Kidney epithelial cell (primary cell): ENCODE data around the gene TAF1B. TPM values are rescaled to one million over a fixed set of nuclear protein-coding genes. Genes with fewer than 3 reads are reported as not detected.
"Not testable (repeated sequence)": the region's sequence is repeated elsewhere in the genome, so short reads cannot be mapped to it uniquely, and the experiment has no call there.

Experiments
- DNase-seq: peaks from one replicate; pipeline ENCODE4 v3.0.0-alpha.2; 2010; ENCODE audit warnings: low read depth
- H3K27me3 ChIP-seq: 2 replicates; pipeline ENCODE4 v1.6.0; 2011; ENCODE audit warnings: low read length; ENCODE audit not compliant: control insufficient read depth, insufficient read depth
- H3K36me3 ChIP-seq: 2 replicates; pipeline ENCODE4 v1.5.1; 2011; ENCODE audit warnings: low read length; ENCODE audit not compliant: control insufficient read depth, insufficient read depth
- H3K4me3 ChIP-seq: 2 replicates; pipeline ENCODE4 v1.5.1; 2011; ENCODE audit warnings: low read depth, mild to moderate bottlenecking, control low read depth, low read length
- total RNA-seq: library from RNA; depleted of rRNA; stranded (reverse); fragments of >200 nt; gene quantifications from 2 replicates; pipeline ENCODE4 v1.2.3, GENCODE V29; 2015
- TF ChIP-seq, protein P1 (sequence below): IDR thresholded peaks from 2 replicates; pipeline ENCODE4 v1.5.1; 2011; ENCODE audit warnings: mild to moderate bottlenecking, moderate library complexity, low read length, control low read depth, inconsistent platforms; ENCODE audit not compliant: insufficient read depth, poor library complexity, severe bottlenecking

The TAF1B gene
- total RNA-seq, 1 donor from 2014 or later: 15.0 TPM

DNA sequence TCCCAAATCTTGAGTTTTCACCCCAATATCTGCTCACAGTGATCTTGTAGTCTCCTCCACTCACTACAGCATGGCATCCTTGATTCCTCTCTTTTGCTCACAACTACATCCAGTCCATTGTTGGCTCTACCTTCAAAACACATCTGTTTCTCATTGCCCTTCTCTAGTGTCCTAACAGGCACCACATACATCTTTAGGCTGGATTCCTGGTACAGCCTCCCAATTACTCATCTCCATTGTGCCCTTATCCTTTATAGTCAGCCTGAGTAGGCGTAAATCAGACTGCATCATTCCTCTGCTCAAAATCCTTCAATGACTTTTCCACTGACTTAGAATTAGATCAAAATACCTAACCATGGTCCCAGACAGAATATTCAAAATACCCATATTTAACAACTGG lies 10.7 kb upstream of the TAF1B start:
- Histone ChIP-seq H3K4me3 (no peak overlapping the region), H3K36me3 (no peaks in the 10 kb centered on the region), H3K27me3 (no peaks in the 10 kb centered on the region)
- TF ChIP-seq, protein P1, sequence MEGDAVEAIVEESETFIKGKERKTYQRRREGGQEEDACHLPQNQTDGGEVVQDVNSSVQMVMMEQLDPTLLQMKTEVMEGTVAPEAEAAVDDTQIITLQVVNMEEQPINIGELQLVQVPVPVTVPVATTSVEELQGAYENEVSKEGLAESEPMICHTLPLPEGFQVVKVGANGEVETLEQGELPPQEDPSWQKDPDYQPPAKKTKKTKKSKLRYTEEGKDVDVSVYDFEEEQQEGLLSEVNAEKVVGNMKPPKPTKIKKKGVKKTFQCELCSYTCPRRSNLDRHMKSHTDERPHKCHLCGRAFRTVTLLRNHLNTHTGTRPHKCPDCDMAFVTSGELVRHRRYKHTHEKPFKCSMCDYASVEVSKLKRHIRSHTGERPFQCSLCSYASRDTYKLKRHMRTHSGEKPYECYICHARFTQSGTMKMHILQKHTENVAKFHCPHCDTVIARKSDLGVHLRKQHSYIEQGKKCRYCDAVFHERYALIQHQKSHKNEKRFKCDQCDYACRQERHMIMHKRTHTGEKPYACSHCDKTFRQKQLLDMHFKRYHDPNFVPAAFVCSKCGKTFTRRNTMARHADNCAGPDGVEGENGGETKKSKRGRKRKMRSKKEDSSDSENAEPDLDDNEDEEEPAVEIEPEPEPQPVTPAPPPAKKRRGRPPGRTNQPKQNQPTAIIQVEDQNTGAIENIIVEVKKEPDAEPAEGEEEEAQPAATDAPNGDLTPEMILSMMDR: no peak
- no peak for DNase-seq

DNA sequence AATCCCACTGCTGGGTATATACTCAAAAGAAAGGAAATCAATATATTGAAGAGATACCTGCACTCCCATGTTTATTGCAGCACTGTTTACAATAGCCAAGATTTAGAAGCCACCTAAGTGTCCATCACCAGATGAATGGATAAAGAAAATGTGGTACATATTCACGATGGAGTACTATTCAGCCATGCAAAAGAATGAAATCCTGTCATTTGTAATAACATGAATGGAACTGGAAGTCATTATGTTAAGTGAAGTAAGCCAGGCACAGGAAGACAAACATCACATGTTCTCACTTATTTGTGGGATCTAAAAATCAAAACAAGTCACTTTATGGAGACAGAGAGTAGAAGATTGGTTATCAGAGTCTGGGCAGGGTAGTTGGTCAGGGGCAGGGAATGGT lies 8.2 kb upstream of the TAF1B start:
- not testable (repeated sequence) for H3K36me3 ChIP-seq, H3K4me3 ChIP-seq, DNase-seq, H3K27me3 ChIP-seq

DNA sequence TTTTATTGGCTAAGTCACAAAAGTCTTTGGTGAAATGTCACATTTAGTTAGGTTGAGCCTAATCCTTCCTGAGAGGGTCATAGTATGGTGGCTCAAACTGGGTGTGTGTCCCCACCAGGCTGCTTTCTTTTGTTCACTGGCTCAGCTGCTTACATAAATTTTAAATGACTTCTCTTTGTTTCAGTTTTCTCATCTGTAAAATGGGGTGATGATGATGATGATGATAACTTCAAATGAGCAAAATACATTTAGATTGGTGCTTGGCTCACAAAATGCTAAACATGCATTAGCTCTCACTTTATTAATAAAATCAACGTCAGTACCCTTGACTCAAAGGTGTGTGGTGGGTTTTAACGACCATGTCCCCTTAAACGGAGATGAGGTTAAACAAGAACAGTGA lies 7.2 kb upstream of the TAF1B start:
- Histone ChIP-seq H3K4me3 (no peak overlapping the region), H3K27me3 (no peaks in the 10 kb centered on the region), H3K36me3 (no peaks in the 10 kb centered on the region)
- DNase-seq: no peak
- TF ChIP-seq, protein P1: no peak

DNA sequence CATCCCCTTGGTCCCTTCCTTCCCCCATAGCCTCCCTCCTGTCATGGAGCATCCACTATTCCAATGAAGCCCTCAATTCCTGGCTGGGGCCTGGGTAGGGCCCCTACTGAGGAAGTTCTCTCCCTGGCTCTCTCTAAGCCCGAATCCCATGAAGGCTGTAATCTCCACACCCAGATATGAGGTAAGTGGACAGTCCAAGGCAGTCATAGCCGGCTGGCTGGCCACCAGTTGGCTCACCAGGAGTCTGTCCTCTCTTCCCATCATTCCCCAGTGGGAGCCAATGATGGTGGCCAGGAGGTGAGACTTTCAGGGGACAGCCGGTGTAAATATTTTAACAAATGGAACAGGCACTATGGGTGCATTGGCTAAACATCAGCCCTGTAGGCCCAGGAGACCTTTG lies 6.8 kb upstream of the TAF1B start:
- no peak for DNase-seq
- H3K27me3 ChIP-seq: no peaks in the 10 kb centered on the region
- TF ChIP-seq, protein P1: no peak
- no peak overlapping the region for H3K4me3 ChIP-seq
- no peaks in the 10 kb centered on the region for H3K36me3 ChIP-seq

DNA sequence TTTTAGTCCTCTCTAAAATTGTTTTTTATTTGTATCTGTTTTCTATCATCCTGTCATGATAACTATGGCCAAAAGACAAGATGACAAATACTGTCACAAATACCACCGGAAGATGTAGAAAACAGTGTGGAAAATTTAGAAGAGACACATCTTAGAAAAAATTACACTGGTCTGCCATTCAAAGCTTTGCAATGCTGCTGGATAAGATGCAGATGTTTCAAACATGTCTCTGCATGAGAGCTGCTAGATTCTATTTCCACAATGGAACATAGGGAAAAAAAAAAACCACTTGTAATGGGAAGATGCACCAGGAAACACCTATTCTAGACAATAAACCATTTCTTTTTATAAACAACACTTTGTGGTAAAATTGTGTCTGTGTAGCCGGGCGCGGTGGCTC lies 5.8 kb upstream of the TAF1B start:
- TF ChIP-seq, protein P1: no peak
- H3K4me3 ChIP-seq: no peak overlapping the region
- no peaks in the 10 kb centered on the region for H3K36me3 ChIP-seq
- H3K27me3 ChIP-seq: no peaks in the 10 kb centered on the region
- no peak for DNase-seq

DNA sequence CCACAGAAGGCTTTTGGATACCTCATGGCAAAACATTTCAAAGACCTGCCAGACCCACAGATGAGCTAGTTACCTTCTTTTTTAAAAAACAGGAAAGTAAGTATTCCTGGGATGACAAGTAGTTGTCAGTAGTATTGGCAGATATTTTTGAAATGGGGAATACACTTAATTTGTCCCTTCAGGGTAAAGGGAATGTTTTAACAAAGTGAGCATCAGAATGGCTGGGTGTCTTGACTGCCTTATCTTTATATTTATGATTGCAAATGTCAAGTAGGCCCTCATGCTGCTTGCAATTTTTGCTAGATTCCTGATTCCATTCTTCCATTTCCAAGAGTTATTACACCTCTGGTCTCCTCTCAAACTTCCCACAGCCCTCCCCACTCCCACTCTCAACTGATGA lies 4.9 kb upstream of the TAF1B start:
- Histone ChIP-seq H3K36me3 (no peaks in the 10 kb centered on the region), H3K4me3 (no peak overlapping the region), H3K27me3 (no peaks in the 10 kb centered on the region)
- DNase-seq: no peak
- TF ChIP-seq, protein P1: no peak
